Measurements from ENCODE around the gene ZDHHC14.

- TF ChIP-seq, protein P1, sequence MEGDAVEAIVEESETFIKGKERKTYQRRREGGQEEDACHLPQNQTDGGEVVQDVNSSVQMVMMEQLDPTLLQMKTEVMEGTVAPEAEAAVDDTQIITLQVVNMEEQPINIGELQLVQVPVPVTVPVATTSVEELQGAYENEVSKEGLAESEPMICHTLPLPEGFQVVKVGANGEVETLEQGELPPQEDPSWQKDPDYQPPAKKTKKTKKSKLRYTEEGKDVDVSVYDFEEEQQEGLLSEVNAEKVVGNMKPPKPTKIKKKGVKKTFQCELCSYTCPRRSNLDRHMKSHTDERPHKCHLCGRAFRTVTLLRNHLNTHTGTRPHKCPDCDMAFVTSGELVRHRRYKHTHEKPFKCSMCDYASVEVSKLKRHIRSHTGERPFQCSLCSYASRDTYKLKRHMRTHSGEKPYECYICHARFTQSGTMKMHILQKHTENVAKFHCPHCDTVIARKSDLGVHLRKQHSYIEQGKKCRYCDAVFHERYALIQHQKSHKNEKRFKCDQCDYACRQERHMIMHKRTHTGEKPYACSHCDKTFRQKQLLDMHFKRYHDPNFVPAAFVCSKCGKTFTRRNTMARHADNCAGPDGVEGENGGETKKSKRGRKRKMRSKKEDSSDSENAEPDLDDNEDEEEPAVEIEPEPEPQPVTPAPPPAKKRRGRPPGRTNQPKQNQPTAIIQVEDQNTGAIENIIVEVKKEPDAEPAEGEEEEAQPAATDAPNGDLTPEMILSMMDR (IDR thresholded peaks at IDR 0.05) = no peak
- no peak for TF ChIP-seq POLR2A (IDR thresholded peaks at IDR 0.05)
These were observed 263.2 kb downstream of the ZDHHC14 start for GRCh38 chr6:157644043-157644810.

Measured in body of pancreas (tissue), 4 donors.